ENCODE results near the gene RNF130. TPM values are rescaled to one million over a fixed set of nuclear protein-coding genes. Genes with fewer than 3 reads are reported as not detected.

Gene RNF130
- total RNA-seq, 1 donor from 2014 or later = 183 TPM

GRCh38 chr5:179913461-179913860, 158.1 kb downstream of the RNF130 start:
- no peaks in the 10 kb centered on the region for H3K27me3 ChIP-seq
- no peaks in the 10 kb centered on the region for H4K20me1 ChIP-seq (ENCODE audit: low read depth)
- no peak for TF ChIP-seq EZH2 (IDR thresholded peaks at IDR 0.05)
- TF ChIP-seq CTCF (IDR thresholded peaks at IDR 0.05) = no peak
- no peak for TF ChIP-seq EZH2phosphoT487 (IDR thresholded peaks at IDR 0.05)
- no peaks in the 10 kb centered on the region for H3K36me3 ChIP-seq
- Mint-ChIP-seq H3K9me3 (no peaks in the 10 kb centered on the region), H3K4me1 (peaks cover 12% of the 10 kb centered on the region), H3K36me3 (peaks cover 2% of the 10 kb centered on the region), H3K27me3 (ENCODE audit: insufficient read depth, low read depth) (no peaks in the 10 kb centered on the region), H3K4me3 (no peak overlapping the region), H3K27ac (no peak overlapping the region)
- no peak overlapping the region for H3K4me2 ChIP-seq
- H3K27ac ChIP-seq = no peak overlapping the region
- H3K9me3 ChIP-seq (ENCODE audit: low read depth) = no peaks in the 10 kb centered on the region
- H3K4me1 ChIP-seq = peaks cover 6% of the 10 kb centered on the region
- peaks cover 7% of the 10 kb centered on the region for H3F3A ChIP-seq (ENCODE audit: low read depth)
- H3K9ac ChIP-seq = no peak overlapping the region
- H3K4me3 ChIP-seq = no peak overlapping the region
- no peak for DNase-seq (ENCODE audit: low spot score)
- H3K79me2 ChIP-seq (ENCODE audit: low read depth) = no peaks in the 10 kb centered on the region
- no peak overlapping the region for H2AFZ ChIP-seq (replicated peaks)

- no peak for TF ChIP-seq EZH2phosphoT487 (IDR thresholded peaks at IDR 0.05)
- no peak for TF ChIP-seq CTCF (IDR thresholded peaks at IDR 0.05)
- no peak for TF ChIP-seq EZH2 (IDR thresholded peaks at IDR 0.05)
- H3K9me3 ChIP-seq (ENCODE audit: low read depth) = no peaks in the 10 kb centered on the region
- H3K9ac ChIP-seq = no peak overlapping the region
- peaks cover 2% of the 10 kb centered on the region for H3K36me3 Mint-ChIP-seq
- no peaks in the 10 kb centered on the region for H3K27me3 ChIP-seq
- H3K4me2 ChIP-seq = no peak overlapping the region
- no peak overlapping the region for H3K27ac Mint-ChIP-seq
- H2AFZ ChIP-seq (replicated peaks) = no peak overlapping the region
- H3K36me3 ChIP-seq = no peaks in the 10 kb centered on the region
- no peak overlapping the region for H3K27ac ChIP-seq
- H3K4me1 ChIP-seq = peaks cover 6% of the 10 kb centered on the region
- H3K79me2 ChIP-seq (ENCODE audit: low read depth) = no peaks in the 10 kb centered on the region
- no peaks in the 10 kb centered on the region for H3K9me3 Mint-ChIP-seq
- H4K20me1 ChIP-seq (ENCODE audit: low read depth) = no peaks in the 10 kb centered on the region
- H3F3A ChIP-seq (ENCODE audit: low read depth) = peaks cover 12% of the 10 kb centered on the region
- DNase-seq (ENCODE audit: low spot score) = no peak
- H3K27me3 Mint-ChIP-seq (ENCODE audit: insufficient read depth, low read depth) = no peaks in the 10 kb centered on the region
- no peak overlapping the region for H3K4me3 Mint-ChIP-seq
- H3K4me3 ChIP-seq = no peak overlapping the region
- H3K4me1 Mint-ChIP-seq = peaks cover 14% of the 10 kb centered on the region
These were observed 158.6 kb downstream of the RNF130 start for GRCh38 chr5:179912951-179913350.

- no peak overlapping the region for H3K27ac Mint-ChIP-seq
- Histone ChIP-seq H3K27me3 (no peaks in the 10 kb centered on the region), H3K9me3 (ENCODE audit: low read depth) (no peaks in the 10 kb centered on the region), H3F3A (ENCODE audit: low read depth) (peaks cover 13% of the 10 kb centered on the region), H3K9ac (no peak overlapping the region), H3K4me3 (no peak overlapping the region), H3K79me2 (ENCODE audit: low read depth) (no peaks in the 10 kb centered on the region), H3K36me3 (no peaks in the 10 kb centered on the region), H2AFZ (replicated peaks) (no peak overlapping the region), H4K20me1 (ENCODE audit: low read depth) (no peaks in the 10 kb centered on the region), H3K4me2 (no peak overlapping the region), H3K27ac (no peak overlapping the region), H3K4me1 (peaks cover 6% of the 10 kb centered on the region)
- no peaks in the 10 kb centered on the region for H3K9me3 Mint-ChIP-seq
- H3K27me3 Mint-ChIP-seq (ENCODE audit: insufficient read depth, low read depth) = no peaks in the 10 kb centered on the region
- TF ChIP-seq EZH2phosphoT487 (IDR thresholded peaks at IDR 0.05) = no peak
- no peak for TF ChIP-seq CTCF (IDR thresholded peaks at IDR 0.05)
- no peak for TF ChIP-seq EZH2 (IDR thresholded peaks at IDR 0.05)
- DNase-seq (ENCODE audit: low spot score) = no peak
- peaks cover 11% of the 10 kb centered on the region for H3K4me1 Mint-ChIP-seq
- H3K4me3 Mint-ChIP-seq = no peak overlapping the region
- peaks cover 2% of the 10 kb centered on the region for H3K36me3 Mint-ChIP-seq
These were observed 159.2 kb downstream of the RNF130 start for GRCh38 chr5:179912386-179912785.
